PC-9 (cell line): ENCODE results near the gene STAC.

Experiments used
- EZH2 ChIP-seq: fragments of 200-600 bp; sonication (generic); IDR thresholded peaks from 2 replicates; pipeline ENCODE4 v1.8.0; 2017; ENCODE audit warnings: antibody characterized with exemption, low read depth
- TF ChIP-seq, protein P1 (sequence below): fragments of 200-600 bp; sonication (generic); conservative IDR thresholded peaks from 2 replicates; pipeline ENCODE4 v1.6.1; 2017; ENCODE audit warnings: mixed run types, antibody characterized with exemption, mild to moderate bottlenecking, moderate library complexity

- TF ChIP-seq, protein P1, sequence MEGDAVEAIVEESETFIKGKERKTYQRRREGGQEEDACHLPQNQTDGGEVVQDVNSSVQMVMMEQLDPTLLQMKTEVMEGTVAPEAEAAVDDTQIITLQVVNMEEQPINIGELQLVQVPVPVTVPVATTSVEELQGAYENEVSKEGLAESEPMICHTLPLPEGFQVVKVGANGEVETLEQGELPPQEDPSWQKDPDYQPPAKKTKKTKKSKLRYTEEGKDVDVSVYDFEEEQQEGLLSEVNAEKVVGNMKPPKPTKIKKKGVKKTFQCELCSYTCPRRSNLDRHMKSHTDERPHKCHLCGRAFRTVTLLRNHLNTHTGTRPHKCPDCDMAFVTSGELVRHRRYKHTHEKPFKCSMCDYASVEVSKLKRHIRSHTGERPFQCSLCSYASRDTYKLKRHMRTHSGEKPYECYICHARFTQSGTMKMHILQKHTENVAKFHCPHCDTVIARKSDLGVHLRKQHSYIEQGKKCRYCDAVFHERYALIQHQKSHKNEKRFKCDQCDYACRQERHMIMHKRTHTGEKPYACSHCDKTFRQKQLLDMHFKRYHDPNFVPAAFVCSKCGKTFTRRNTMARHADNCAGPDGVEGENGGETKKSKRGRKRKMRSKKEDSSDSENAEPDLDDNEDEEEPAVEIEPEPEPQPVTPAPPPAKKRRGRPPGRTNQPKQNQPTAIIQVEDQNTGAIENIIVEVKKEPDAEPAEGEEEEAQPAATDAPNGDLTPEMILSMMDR, result no peak
- TF ChIP-seq EZH2, result no peak
These were observed 140.1 kb downstream of the STAC start for GRCh38 chr3:36520241-36521006.
